SH-SY5Y (cell line): ENCODE measurements around the gene SLC22A8.

Source experiments
- GATA2 ChIP-seq: IDR thresholded peaks from 2 replicates; pipeline ENCODE4 v1.6.1; 2011; ENCODE audit warnings: mild to moderate bottlenecking, low read depth, low read length
- GATA3 ChIP-seq: IDR thresholded peaks from 2 replicates; pipeline ENCODE4 v1.6.1; 2011; ENCODE audit warnings: low read depth, mild to moderate bottlenecking, low read length, moderate library complexity

The SLC22A8 gene

DNA sequence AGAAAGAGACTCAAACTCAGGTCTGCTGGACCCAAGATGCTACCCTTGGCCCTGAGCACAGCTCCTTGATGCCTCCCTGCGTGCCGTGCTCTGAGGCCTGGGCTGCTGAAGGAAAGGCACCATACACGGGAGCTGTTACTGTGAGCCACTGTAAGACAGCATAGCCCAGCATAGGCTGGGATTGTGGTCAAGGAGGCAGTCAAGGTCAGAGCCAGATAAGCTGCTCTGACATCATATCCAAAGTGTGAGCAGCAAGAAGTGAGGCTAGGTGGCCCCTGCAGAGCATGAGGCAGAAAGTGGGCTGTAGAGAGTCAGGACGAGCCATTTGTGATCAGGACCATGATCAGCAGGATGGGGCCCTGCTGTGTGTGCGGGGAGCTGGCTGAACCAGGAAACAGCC, 7.7 kb downstream of the SLC22A8 start:
- no peak for TF ChIP-seq GATA3
- TF ChIP-seq GATA2, result no peak

DNA sequence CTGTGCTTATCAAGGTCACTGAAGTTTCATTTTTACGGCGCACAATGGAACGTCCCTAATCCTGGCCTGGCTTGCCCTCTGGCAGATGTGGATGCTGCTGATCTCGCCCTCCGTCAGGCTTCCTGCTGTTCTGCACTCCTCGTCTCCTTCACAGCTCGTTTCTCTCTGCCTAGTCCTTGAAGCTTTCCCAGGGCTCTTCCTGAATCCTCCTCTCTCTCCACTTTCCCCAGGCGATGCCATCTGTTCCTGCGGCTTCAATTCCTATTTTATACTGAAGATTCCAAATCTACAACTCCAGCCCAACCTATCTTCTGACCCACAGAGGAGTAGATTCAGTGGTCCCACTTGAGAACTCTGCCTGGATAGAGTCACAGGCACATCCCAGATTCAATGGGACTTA, 14.2 kb downstream of the SLC22A8 start:
- no peak for TF ChIP-seq GATA2
- no peak for TF ChIP-seq GATA3

DNA sequence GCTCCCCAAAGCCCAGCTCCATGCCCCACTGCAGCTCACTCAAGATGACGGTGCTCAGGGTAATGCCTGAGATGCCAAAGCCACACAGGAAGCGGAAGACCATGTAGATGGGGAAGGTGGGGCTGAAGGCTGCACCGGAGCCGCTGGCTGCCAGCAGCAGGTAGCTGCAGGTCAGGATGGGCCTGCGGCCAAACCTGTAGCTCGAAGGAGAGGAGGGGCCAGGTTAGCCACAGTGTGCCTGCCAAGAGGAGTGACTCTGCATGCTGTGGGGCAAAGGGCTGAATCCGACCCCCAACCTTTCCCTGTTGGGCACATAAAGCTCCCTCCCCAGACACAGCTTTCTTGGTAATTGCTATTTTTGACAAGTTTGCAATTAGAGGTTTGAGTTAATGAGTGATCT, 16.0 kb downstream of the SLC22A8 start:
- TF ChIP-seq GATA3 (no peak), GATA2 (no peak)

DNA sequence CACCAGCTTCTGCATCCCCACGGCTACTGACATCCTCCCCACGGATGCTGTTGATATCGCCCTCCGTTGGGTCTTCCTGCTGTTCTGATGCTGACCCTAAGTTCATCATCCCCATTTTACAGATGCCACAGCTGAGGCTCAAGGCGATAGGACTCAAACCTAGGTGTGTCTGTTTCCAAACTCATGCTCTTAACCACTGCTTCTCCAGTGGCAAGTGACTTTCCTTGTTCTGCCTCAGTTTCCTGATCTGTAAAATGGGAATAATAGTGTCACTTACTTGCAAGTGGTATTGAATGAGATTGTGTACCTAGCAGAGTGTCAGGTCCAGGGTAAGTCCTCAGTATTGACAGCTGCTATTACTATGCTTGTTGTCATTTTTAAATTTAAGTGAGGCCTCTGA, 16.5 kb downstream of the SLC22A8 start:
- no peak for TF ChIP-seq GATA2
- no peak for TF ChIP-seq GATA3

DNA sequence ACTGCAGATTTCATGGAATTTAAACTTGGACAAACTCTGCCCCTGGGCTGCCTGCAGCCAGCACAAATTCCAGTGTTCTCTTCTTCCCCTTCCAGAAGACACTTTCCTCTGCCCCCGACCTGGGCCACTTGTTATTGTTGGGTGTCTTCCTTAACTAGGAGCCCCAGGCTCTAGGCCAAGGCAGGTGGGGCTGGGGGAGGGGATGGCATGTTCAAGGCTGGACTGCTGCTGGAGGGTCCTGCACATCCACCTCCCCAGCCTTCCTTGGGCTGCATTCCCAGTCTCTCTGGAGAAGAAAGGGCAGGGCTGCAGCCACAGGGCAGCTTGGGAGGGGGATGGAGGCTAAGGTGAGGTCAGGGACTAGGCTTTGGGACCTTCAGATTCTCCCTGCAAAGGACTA, 19.4 kb downstream of the SLC22A8 start:
- TF ChIP-seq GATA2 (no peak), GATA3 (no peak)

DNA sequence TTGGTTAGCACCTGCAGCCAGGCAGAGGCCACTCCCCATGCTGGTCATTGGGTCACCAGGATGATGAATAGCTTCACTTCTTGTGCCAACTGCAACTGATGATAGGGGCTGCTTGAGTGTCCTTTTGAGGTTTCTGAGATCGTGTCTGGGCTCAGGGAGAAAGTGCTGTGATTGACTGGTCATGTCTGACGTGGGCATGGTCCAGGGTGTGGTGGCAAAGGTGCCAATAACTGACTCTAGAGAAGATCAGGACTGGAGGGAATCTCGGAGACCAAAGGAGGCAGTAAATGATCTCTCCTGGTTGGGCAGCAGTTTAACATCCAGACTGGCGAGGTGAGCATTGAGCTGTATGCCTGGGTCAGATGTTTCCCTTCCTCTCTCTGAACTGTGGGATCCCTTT, 20.9 kb downstream of the SLC22A8 start:
- no peak for TF ChIP-seq GATA2
- no peak for TF ChIP-seq GATA3

DNA sequence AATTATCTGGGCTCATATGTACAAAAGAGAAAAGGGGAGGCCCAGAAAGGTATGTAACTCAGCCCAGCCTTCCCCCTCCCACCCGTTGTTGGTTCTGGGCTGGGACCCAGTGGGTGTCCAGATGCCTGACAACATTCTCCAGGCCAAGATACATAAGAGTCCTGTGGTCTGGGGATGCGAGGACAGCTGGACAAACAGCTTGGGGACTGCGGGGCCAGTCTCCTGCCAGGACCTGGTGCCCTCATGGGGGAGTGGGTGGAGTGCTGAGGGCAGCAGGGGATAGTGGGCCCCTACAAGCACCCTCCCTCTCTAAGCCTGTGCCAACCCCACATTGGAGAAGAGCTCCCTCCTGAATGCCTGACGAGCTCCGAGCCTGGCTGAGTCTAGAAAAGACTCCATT, 27.4 kb downstream of the SLC22A8 start:
- TF ChIP-seq GATA2 (no peak), GATA3 (no peak)

DNA sequence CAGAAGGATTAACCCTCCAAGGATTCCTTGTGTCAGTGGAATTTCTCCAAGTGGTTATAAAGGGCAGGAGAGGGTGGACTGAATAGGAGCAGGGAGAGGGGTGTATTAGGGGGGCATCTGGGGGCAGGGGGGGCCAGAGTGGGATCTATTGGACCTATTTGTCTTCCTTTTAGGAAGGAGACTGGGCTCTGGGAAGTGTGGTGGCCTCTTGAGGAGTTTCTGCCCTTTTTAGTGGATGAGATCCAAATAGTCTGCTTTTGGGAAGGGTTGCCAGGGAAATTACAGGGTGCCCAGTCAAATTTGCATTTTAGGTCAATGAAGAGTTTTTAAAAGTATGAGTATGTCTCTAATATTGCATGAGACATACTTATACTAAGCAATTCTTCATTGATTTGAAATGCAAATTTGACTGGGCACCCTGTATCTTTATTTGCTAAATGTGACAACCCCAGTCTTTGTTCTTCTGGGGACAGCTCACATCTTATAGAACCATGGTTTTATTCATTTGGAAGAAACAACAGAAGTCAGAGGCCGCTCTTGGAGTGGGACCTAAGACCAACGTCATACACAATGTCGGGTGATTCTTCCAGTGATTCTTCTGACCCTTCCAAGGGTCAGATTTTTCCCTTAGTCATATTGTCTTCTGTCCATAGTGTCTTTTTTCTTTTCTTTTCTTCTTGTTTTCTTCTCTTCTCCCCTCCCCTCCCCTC, 30.4 kb downstream of the SLC22A8 start:
- TF ChIP-seq GATA3, result no peak
- no peak for TF ChIP-seq GATA2

DNA sequence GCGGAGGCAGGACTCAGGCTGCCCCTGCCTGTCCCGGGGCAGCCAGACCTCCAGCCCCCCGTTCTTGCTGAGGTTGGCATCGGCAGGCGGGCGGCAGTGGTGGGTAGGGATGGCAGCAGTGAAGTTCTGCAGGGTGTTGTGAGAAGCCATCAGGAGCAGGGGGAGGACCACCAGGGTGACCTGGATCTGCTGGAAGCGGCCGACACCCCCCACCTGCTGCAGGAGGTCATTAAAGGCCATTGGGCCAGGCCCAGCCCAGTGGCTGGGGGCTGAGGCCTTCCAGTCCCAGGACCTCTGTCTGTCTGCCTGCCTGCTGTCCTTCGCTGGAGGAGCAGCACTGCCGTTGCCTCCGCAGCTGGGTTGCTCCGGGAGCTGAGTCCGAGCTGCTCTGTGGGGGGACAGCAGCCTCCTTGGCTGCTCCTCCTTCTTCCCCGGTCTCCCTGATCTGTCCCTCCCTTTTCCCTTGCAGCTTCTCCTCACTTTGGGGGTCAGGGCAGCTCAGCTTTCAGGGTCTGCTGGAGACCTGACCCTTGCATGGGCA, 31.1 kb downstream of the SLC22A8 start, which contains the start of gene SLC22A6:
Gene SLC22A6 (minus strand): TSS at position 517 of the 541 bp plus-strand sequence. CDS start 277 bp downstream, at position 240.
- TF ChIP-seq GATA3 (no peak), GATA2 (no peak)

DNA sequence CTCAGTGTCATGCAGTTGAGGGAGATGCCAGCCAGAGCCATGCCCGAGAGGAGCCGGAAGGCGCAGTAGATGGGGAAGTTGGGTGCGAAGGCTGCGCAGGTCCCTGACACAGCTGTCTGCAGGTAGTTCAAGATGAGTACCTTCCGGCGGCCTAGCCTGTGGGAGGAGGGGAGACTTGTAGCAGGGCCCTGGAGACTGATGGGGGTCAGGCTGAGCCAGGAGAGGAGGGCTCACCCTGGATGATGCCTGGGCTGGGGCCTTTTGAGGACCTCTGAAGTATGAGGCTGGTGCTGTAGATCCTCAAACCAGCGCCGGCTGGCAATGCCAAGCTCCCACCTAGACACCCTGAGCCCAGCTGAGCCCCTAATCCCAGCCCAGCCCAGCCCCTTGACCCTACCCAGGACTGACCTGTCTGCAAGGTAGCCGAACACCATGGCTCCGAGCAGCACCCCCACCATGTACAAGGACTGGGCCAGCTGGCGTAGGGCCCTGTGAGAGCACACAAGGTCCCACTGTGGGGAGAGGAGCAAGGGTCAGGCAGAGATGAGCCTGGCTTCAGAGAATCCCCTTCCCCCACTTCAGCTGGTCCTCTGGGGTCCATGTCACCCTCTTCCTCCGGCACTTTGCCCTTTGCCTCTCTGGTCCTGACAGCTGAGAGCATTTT, 32.0 kb downstream of the SLC22A8 start:
- TF ChIP-seq GATA3 (no peak), GATA2 (no peak)

DNA sequence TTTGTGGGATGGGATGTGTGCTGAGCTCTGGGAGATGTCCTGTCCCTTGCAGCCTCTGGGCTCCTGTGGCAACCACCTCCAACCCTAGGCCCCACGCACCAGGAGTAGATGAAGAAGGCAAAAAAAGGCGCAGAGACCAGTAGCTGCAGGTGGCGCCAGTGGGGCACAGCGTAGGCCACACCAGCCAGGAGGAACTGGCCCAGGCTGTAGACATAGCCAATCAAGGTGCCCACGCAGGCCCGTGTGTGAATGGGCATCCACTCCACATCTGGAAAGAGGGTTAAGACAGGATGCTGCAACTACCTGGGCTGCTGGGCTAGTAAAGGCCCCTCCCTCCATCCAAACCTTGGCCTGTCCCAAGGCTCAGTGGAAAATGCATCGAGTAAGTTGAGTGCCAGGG, 33.9 kb downstream of the SLC22A8 start:
- TF ChIP-seq GATA3, result no peak
- no peak for TF ChIP-seq GATA2

DNA sequence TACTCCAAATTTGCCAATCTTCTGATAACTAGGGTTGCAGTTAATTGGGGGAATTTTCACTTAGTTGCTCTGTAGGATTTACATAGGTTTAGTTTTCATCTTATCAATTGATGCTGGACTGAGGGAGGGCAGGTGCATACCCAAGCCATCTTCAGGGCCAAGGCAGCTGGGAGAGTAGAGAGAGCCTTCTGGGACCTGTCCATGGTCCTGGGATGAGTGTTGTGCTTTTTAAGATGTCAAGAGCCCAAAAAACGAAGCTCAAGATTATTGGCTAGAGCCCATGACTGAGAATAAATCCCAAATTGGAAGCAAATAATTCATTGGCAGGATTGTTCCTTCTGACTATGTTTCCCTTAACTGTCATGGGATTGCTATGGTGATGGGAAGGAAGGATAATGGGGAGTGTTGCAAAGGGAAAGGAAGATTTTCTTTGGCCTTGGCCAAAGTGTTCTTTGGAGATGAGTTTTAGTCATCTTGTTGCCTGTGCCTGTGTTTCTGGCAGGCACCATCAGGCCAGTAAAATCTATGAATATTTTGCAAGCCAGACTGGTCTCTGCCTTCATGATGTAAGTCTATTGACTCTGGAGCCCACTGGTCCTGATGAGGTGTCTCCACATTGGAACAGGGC, 35.4 kb downstream of the SLC22A8 start:
- TF ChIP-seq GATA3, result no peak
- no peak for TF ChIP-seq GATA2

DNA sequence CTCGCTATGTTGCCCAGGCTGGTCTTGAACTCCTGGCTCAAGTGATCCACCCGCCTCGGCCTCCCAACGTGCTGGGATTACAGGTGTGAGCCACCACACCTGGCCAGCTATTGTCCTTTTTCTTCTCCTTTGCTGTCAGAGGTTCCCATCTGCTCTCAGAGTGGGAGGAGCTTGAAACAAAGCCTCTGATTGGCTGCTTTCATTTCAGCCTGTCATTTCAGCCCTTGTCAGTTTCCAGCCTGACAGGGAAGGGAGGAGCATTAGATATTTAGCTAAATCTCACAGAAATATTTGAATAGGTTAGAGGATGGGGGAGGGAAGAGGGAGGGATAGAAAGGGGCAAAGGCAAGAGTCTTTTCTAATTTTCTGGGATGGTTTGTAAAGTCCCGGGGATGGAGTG, 39.5 kb downstream of the SLC22A8 start:
- TF ChIP-seq GATA3, result no peak

DNA sequence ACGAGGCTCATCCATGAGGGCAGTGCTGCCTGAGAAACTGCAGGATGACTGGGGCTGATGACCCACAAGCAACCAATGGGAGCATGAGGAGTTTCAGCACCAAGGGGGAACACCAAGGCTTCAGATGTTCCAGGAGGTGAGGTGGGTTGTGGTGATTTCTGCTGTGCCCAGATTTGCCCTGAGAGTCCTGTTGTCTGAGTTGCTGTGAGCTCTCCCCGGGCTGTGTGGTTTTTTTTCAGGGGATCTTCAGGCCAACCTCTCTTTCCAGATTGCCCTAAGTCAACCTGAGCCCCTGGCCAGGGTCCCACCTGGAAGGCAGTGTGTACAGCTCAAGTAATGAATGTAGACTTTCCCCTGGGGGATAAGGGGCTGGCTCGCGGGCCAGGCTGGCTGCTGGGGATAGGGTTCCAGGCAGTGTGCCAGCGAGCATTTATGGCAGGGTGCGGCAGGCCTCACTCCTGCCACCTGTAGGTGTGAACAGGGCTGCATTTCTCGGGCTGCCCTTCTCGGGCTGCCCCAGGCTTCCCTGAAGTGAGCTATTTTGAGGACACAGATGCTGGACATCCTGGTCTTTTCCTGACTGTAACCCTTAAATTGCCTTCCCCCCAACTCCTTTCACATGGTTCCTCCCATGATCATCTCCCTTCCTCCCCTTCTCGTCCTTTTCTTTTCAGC, 40.7 kb downstream of the SLC22A8 start:
- TF ChIP-seq GATA3, result no peak
- TF ChIP-seq GATA2, result no peak

DNA sequence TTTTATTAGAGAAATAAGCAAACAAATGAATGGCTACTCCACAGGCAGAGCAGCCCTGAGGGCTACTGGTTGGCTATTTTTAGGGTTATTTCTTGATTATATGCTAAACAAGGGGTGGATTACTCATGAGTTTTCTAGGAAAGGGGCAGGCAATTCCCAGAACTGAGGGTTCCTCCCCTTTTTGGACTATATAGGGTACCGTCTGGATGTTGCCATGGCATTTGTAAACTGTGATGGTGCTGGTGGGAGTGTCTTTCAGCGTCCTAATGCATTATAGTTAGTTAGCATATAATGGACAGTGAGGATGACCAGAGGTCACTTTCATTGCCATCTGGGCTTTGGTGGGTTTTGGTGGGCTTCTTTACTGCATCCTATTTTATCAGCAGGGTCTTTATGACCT, 50.1 kb downstream of the SLC22A8 start:
- TF ChIP-seq GATA3 (no peak), GATA2 (no peak)
